Subcutaneous adipose tissue (tissue), 4 donors: Measurements from ENCODE around the gene TAS1R2. TPM values are rescaled to one million over a fixed set of nuclear protein-coding genes. Genes with fewer than 3 reads are reported as not detected.

ENCODE experiments used
- CTCF ChIP-seq: fragments of 450-650 bp; IDR thresholded peaks from one replicate; pipeline ENCODE4 v1.5.1; 2016; ENCODE audit warnings: low read depth, mild to moderate bottlenecking, control low read depth, antibody characterized with exemption, moderate library complexity
- total RNA-seq, 4 donors: library from RNA; depleted of rRNA; stranded (reverse); fragments of >200 nt; gene quantifications; one replicate each; pipeline ENCODE4 v1.1.0, GENCODE V29; 2016

The TAS1R2 gene
- total RNA-seq, 4 donors from 2014 or later = not detected

GRCh38 chr1:18828224-18828623, 31.2 kb downstream of the TAS1R2 start:
- TF ChIP-seq CTCF = no peak

- no peak for TF ChIP-seq CTCF
Measured at GRCh38 chr1:18823438-18823837, 36.0 kb downstream of the TAS1R2 start.

GRCh38 chr1:18820791-18821641, 38.4 kb downstream of the TAS1R2 start:
- no peak for TF ChIP-seq CTCF

GRCh38 chr1:18819986-18820790, 39.3 kb downstream of the TAS1R2 start:
- no peak for TF ChIP-seq CTCF

GRCh38 chr1:18819203-18819602, 40.3 kb downstream of the TAS1R2 start:
- no peak for TF ChIP-seq CTCF

GRCh38 chr1:18817795-18818435, 41.5 kb downstream of the TAS1R2 start:
- no peak for TF ChIP-seq CTCF

GRCh38 chr1:18817316-18817715, 42.1 kb downstream of the TAS1R2 start:
- TF ChIP-seq CTCF = no peak
